WTC11 (cell line): ENCODE results near the gene IVD.

ENCODE experiments used
- ATF3 ChIP-seq: sonication (generic); formaldehyde crosslinking; conservative IDR thresholded peaks from 2 replicates; pipeline ENCODE4 v1.8.1; 2022; ENCODE audit warnings: mild to moderate bottlenecking, missing genetic modification reagents
- JUN ChIP-seq: sonication (generic); formaldehyde crosslinking; IDR thresholded peaks from 2 replicates; pipeline ENCODE4 v1.8.0; 2023; ENCODE audit warnings: mild to moderate bottlenecking, missing genetic modification reagents
- NR2C2 ChIP-seq: sonication (generic); formaldehyde crosslinking; IDR thresholded peaks from 2 replicates; pipeline ENCODE4 v1.8.0; 2022; ENCODE audit warnings: mild to moderate bottlenecking, missing genetic modification reagents

- TF ChIP-seq ATF3 (no peak), JUN (no peak), NR2C2 (no peak)
These were observed 32.4 kb downstream of the IVD start for GRCh38 chr15:40437752-40438687.
